Stimulated activated naive B cell treated with anti-CD40 and anti-IgM and Interleukin-4, amounts not matched to agents 10 μg/mL and 1 μg/mL and 100 μg/mL, for 72 hours (primary cell): ENCODE results near the gene SLC13A1.

Source experiments
- ATAC-seq, 2 donors: fragments of 150-1000 bp; cut with Tn5 transposase; replicated peaks; 2 replicates each; pipeline ENCODE4 v1.10.0; 2021; ENCODE audit warnings: moderate library complexity in 1 of 2
- DNase-seq: peaks from one replicate; pipeline ENCODE4 v3.0.0; 2021
- H3K27ac Mint-ChIP-seq: one replicate; pipeline ENCODE4 v1.8.0; 2022; ENCODE audit warnings: mild to moderate bottlenecking, mixed read lengths
- H3K27me3 Mint-ChIP-seq, 2 donors: one replicate each; pipeline ENCODE4 v1.8.0; 2022; ENCODE audit warnings: mixed read lengths in 2 of 2
- H3K36me3 Mint-ChIP-seq, 2 donors: one replicate each; pipeline ENCODE4 v1.8.0; 2022; ENCODE audit warnings: mixed read lengths in 2 of 2, mild to moderate bottlenecking in 1 of 2
- H3K4me1 Mint-ChIP-seq, 2 donors: one replicate each; pipeline ENCODE4 v1.8.0; 2022; ENCODE audit warnings: mixed read lengths in 2 of 2, mild to moderate bottlenecking in 1 of 2
- H3K4me3 Mint-ChIP-seq, 2 donors: one replicate each; pipeline ENCODE4 v1.8.0; 2022; ENCODE audit warnings: mild to moderate bottlenecking in 2 of 2, mixed read lengths in 2 of 2, moderate library complexity in 1 of 2
- H3K9me3 Mint-ChIP-seq, 2 donors: one replicate each; pipeline ENCODE4 v1.8.0; 2022; ENCODE audit warnings: mixed read lengths in 2 of 2, mild to moderate bottlenecking in 1 of 2

Gene SLC13A1

GRCh38 chr7:123067814-123068213 lies 132.0 kb downstream of the SLC13A1 start:
- Mint-ChIP-seq H3K27ac (no peak overlapping the region), H3K9me3 (no peaks in the 10 kb centered on the region), H3K36me3 (no peaks in the 10 kb centered on the region), H3K4me3 (no peak overlapping the region), H3K27me3 (no peaks in the 10 kb centered on the region), H3K4me1 (no peaks in the 10 kb centered on the region)
- DNase-seq (no peak), ATAC-seq (no peak)
